A549 (cell line): ENCODE results near the gene FHIT.

Experiments
- CEBPB ChIP-seq, 2 experiments: fragments of >200 bp in 1 of 2; sonication (Bioruptor Twin) in 1 of 2; formaldehyde crosslinking in 1 of 2; IDR thresholded peaks; 2 replicates each; pipeline ENCODE4 v1.6.1; 2012 to 2016
- CHD4 ChIP-seq: fragments of 200-600 bp; sonication (generic); IDR thresholded peaks from 2 replicates; pipeline ENCODE4 v1.6.1; 2016; ENCODE audit warnings: antibody characterized with exemption, mild to moderate bottlenecking, borderline replicate concordance
- EHMT2 ChIP-seq: fragments of 200-600 bp; sonication (generic); IDR thresholded peaks from 2 replicates; pipeline ENCODE4 v1.6.1; 2016; ENCODE audit warnings: antibody characterized with exemption, low read depth, mild to moderate bottlenecking, moderate library complexity
- ESRRA ChIP-seq: fragments of 150-350 bp; IDR thresholded peaks from 2 replicates; pipeline ENCODE4 v1.6.1; 2014; ENCODE audit warnings: mild to moderate bottlenecking, low read length, borderline replicate concordance
- HDAC2 ChIP-seq: fragments of 200-600 bp; sonication (generic); IDR thresholded peaks from 2 replicates; pipeline ENCODE4 v1.6.1; 2016
- KDM1A ChIP-seq: fragments of 200-600 bp; sonication (generic); IDR thresholded peaks from 2 replicates; pipeline ENCODE4 v1.6.1; 2016; ENCODE audit warnings: low read depth, mild to moderate bottlenecking
- MAZ ChIP-seq: fragments of 150-350 bp; IDR thresholded peaks from 2 replicates; pipeline ENCODE4 v1.6.1; 2014; ENCODE audit warnings: antibody characterized with exemption, low read depth, low read length, borderline replicate concordance
- POLR2A ChIP-seq: IDR thresholded peaks from 2 replicates; pipeline ENCODE4 v1.6.1; 2012; ENCODE audit warnings: mild to moderate bottlenecking, low read length
- RCOR1 ChIP-seq: fragments of 150-350 bp; IDR thresholded peaks from 2 replicates; pipeline ENCODE4 v1.6.1; 2014; ENCODE audit warnings: antibody characterized with exemption, low read length, low read depth
- SMC3 ChIP-seq: fragments of >200 bp; sonication (Bioruptor Twin); formaldehyde crosslinking; IDR thresholded peaks from 3 replicates; pipeline ENCODE4 v1.6.1; 2018; ENCODE audit warnings: inconsistent platforms
- SREBF2 ChIP-seq: fragments of 450-650 bp; IDR thresholded peaks from 2 replicates; pipeline ENCODE4 v1.6.1; 2014; ENCODE audit warnings: mild to moderate bottlenecking, moderate library complexity
- TF ChIP-seq, protein P1 (sequence below): fragments of >200 bp; sonication (Bioruptor Twin); formaldehyde crosslinking; IDR thresholded peaks from 3 replicates; pipeline ENCODE4 v1.5.1; 2016
- TF ChIP-seq, protein P2 (sequence below): fragments of 200-600 bp; sonication (generic); IDR thresholded peaks from 2 replicates; pipeline ENCODE4 v1.6.1; 2016; ENCODE audit warnings: antibody characterized with exemption, mild to moderate bottlenecking, moderate library complexity

DNA sequence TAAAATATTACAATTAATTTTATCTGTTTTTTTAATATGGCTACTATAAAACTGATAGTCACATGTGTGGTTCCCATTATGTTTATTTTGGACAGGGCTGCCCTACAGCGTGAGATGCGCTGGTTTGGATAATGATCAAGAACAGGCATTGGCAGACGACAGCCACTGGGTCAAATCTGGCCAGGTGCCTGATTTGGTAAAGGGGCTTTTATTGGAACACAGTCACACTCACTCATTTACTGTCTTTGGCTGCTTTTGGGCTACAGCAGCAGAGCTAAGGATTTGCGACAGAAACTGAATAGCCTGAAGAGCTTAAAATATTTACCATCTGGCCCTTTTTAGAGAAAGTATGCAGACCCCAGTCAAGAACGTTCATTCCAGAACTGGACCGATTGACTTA lies 1477.3 kb downstream of the FHIT start:
- TF ChIP-seq, protein P1, sequence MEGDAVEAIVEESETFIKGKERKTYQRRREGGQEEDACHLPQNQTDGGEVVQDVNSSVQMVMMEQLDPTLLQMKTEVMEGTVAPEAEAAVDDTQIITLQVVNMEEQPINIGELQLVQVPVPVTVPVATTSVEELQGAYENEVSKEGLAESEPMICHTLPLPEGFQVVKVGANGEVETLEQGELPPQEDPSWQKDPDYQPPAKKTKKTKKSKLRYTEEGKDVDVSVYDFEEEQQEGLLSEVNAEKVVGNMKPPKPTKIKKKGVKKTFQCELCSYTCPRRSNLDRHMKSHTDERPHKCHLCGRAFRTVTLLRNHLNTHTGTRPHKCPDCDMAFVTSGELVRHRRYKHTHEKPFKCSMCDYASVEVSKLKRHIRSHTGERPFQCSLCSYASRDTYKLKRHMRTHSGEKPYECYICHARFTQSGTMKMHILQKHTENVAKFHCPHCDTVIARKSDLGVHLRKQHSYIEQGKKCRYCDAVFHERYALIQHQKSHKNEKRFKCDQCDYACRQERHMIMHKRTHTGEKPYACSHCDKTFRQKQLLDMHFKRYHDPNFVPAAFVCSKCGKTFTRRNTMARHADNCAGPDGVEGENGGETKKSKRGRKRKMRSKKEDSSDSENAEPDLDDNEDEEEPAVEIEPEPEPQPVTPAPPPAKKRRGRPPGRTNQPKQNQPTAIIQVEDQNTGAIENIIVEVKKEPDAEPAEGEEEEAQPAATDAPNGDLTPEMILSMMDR = no peak
- no peak for TF ChIP-seq POLR2A
- no peak for TF ChIP-seq RCOR1
- no peak for TF ChIP-seq ESRRA
- no peak for TF ChIP-seq SMC3
- no peak for TF ChIP-seq MAZ
- TF ChIP-seq, protein P2, sequence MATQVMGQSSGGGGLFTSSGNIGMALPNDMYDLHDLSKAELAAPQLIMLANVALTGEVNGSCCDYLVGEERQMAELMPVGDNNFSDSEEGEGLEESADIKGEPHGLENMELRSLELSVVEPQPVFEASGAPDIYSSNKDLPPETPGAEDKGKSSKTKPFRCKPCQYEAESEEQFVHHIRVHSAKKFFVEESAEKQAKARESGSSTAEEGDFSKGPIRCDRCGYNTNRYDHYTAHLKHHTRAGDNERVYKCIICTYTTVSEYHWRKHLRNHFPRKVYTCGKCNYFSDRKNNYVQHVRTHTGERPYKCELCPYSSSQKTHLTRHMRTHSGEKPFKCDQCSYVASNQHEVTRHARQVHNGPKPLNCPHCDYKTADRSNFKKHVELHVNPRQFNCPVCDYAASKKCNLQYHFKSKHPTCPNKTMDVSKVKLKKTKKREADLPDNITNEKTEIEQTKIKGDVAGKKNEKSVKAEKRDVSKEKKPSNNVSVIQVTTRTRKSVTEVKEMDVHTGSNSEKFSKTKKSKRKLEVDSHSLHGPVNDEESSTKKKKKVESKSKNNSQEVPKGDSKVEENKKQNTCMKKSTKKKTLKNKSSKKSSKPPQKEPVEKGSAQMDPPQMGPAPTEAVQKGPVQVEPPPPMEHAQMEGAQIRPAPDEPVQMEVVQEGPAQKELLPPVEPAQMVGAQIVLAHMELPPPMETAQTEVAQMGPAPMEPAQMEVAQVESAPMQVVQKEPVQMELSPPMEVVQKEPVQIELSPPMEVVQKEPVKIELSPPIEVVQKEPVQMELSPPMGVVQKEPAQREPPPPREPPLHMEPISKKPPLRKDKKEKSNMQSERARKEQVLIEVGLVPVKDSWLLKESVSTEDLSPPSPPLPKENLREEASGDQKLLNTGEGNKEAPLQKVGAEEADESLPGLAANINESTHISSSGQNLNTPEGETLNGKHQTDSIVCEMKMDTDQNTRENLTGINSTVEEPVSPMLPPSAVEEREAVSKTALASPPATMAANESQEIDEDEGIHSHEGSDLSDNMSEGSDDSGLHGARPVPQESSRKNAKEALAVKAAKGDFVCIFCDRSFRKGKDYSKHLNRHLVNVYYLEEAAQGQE = no peak
- no peak for TF ChIP-seq SREBF2
- TF ChIP-seq EHMT2 = no peak
- no peak for TF ChIP-seq CEBPB (IDR thresholded peaks at IDR 0.05)
- no peak for TF ChIP-seq HDAC2
- TF ChIP-seq CHD4 = no peak
- no peak for TF ChIP-seq KDM1A
